HCEC 1CT (cell line): ENCODE results near the gene MYLK2.

Experiments used
- DNase-seq: peaks from one replicate; pipeline ENCODE4 v3.0.0-alpha.2; 2017

MYLK2 gene

DNA sequence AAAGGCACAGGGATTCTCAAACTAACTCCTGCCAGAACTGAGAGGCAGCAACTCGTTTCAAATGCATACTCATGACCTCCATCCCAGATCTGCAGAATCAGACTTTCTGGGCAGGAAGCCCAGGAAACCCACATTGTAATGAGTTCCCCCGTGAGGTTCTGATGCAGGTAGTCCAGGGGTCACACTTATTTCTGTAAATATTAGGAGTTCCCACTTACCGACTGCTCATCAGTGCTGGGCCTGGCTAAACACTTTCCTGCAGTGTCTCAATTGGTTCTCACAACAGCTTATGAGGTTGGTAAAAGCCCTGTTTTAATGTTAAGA is 39.6 kb downstream of the MYLK2 start:
- no peak for DNase-seq

GRCh38 chr20:31859266-31859997 is 40.3 kb downstream of the MYLK2 start:
- DNase-seq, result no peak

GRCh38 chr20:31859998-31860380 is 40.8 kb downstream of the MYLK2 start:
- no peak for DNase-seq

- DNase-seq, result peak; percentile 29
Observed at GRCh38 chr20:31860390-31861134, 41.4 kb downstream of the MYLK2 start.

GRCh38 chr20:31861135-31861384 is 41.9 kb downstream of the MYLK2 start:
- DNase-seq, result no peak

DNA sequence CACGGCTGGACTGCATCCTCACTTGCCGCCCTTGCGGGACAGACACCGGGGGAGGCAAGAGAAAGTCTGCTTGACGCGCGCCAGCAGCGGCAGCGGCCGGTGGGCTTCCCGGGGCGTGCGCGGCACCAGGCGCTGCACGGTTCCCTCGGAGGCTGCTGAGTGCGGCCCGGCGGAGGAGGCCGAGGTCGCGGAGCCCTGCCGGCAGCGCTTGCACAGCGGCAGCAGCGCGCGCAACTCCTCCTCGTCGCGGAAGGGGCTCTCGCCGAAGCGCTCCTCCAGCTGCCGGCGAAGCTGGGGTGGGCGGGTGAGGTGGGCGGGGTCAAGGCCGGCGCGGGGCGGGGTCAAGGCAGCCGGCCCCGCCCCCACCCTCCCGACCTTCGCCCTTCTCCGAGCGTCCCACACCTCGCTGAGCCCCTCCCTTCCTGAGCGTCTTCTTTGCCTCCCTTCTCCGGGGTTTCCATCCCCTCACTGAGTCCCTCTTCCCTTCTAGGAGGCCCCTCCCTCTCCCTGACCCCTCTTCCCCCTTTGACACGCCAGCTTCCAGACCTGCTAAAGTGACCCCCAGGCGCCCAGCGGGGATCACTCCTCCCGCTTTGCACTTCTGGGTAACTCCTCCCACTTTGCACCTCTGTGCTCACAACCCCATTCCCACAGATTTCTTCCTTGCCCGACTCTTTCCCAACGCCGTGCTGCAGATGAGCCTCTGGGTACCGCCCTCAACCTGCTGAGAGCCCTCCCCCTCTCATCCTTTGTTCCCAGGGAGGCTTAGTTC is 42.4 kb downstream of the MYLK2 start:
- no peak for DNase-seq

DNA sequence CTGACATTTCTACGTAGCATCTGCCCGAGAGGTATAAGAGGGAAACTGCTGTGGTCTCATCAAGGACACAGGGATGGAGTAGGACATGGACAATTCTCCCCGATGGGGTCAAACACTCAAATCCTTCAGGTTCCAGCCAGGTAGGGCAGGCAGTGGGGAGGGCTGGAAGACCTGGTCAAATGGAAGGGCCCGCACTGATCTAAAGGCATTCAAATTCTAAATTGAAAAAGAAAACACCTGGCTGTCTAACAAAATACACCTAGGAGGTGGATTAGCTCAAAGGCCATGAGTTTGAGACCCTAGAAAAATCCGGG is 43.0 kb downstream of the MYLK2 start:
- DNase-seq, result no peak

DNA sequence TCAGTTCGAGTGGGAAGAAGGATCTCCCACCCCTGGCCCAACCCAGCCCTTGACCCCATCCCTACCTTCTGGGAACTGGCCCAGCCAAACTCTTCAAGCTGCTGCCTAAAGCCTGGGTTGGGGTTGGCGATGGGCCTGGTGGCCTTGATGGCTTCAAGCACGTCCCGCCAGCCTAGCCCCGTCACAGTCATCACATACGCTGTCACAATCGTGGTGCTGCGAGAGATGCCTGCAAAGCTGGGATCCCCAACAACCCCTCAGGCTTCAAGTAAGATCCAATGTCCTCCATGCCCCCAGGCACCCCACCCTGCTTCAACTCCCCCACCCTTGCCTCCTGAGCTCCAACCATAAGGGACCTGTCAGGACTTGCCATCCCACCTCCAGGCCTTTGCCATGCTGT is 43.4 kb downstream of the MYLK2 start:
- DNase-seq, result no peak

GRCh38 chr20:31863296-31864085 is 44.3 kb downstream of the MYLK2 start:
- no peak for DNase-seq

GRCh38 chr20:31864521-31865400 is 45.6 kb downstream of the MYLK2 start:
- no peak for DNase-seq

GRCh38 chr20:31866221-31866620 is 47.1 kb downstream of the MYLK2 start:
- DNase-seq, result no peak

DNA sequence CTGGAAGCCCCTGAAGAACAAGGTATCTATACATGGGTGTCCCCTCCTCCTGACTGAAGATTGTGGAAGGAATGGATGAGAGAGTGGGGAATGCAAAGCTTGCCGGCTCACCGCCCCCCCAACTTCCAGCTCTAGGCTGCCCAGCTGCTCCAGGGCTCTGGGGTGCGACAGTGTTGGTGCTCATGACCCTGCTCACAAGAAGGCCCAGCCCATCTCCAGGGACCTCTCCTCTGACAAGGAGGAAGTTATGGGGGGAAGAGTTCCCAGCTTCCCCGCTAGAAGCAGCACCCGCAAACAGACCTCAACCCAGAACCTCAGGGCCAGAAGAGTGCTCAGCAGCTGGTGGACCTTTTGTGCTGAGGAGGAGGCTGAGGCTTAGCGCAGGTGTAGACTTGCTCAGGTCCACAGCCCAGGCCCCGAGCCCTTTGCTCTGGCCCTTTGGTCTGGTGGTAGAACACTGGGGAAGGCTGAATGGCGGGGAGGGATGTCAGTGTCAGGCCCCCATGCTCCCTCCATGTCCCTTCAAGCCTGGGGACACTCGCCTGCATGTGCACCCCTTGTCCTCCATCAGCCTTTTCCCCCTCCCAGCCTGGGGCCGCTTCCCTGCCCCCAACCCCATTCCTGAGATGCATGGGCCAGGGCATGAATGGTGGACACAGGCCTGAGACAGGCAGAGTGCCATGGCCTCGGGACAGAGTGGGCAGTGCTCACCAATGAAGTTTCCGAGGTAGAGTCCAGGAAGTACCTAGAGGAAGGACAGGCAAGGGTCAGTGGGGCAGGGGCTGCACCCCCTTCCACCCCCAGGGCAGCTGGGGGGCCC is 49.9 kb downstream of the MYLK2 start:
- DNase-seq, result no peak

DNA sequence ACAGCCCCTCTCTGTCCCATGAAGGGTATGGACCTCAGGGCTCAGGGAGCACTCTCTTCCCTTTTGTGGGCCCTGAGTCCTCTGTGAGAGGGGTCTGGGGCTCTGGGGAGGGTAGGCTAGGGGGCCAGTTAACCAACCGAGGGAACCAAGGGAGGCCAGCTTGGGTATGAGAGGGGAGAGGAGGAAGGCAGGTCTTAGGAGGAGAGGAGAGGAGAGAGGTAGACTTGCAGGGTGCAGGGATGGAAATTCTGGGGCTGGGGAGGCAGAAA is 50.5 kb downstream of the MYLK2 start:
- no peak for DNase-seq

DNA sequence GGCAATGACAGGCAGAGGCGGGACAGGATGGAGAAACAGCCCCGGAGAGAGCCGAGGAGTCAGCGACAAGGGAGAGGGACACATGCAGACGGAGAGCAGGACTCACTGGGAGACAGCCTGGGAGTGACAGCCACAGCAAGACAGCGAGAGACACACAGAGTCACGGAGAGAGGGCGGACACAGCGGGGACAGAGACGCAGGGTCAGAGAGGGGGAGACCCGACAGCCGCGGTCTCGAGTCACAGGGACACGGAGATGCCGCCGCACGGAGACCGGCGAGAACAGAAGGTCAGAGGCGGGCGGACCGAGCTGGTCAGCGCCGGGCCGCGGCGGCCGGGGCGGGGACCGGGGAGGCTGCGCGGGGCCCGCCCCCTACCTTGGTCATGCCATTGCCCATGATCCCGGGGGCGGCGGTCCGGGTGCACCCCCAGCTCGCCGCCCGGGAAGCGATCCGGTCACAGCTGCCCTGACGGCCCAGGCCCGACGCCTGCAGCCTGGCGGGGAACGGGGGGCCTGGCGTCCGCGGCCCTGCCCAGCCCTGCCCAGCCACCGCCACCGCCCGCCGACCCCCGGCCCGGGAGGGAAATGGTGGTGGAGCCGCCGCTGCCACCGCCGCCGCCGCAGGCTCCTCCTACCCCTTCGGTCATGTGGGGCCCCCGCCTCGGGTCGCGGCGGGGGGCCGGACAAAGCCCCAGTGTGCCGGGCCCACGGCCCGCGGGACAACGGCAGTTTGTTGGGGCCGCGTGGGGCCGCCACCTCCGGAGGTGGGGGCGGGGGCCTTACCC is 51.0 kb downstream of the MYLK2 start, which contains the start of the genes DUSP15 and TTLL9:
TSS of gene DUSP15 (minus strand) at position 586 of the 784 bp plus-strand sequence. CDS start at position 396, 190 bp downstream.
TSS of gene TTLL9 (plus strand) at position 693 of the 784 bp plus-strand sequence. CDS start 493 bp downstream, outside the sequence.
- no peak for DNase-seq

DNA sequence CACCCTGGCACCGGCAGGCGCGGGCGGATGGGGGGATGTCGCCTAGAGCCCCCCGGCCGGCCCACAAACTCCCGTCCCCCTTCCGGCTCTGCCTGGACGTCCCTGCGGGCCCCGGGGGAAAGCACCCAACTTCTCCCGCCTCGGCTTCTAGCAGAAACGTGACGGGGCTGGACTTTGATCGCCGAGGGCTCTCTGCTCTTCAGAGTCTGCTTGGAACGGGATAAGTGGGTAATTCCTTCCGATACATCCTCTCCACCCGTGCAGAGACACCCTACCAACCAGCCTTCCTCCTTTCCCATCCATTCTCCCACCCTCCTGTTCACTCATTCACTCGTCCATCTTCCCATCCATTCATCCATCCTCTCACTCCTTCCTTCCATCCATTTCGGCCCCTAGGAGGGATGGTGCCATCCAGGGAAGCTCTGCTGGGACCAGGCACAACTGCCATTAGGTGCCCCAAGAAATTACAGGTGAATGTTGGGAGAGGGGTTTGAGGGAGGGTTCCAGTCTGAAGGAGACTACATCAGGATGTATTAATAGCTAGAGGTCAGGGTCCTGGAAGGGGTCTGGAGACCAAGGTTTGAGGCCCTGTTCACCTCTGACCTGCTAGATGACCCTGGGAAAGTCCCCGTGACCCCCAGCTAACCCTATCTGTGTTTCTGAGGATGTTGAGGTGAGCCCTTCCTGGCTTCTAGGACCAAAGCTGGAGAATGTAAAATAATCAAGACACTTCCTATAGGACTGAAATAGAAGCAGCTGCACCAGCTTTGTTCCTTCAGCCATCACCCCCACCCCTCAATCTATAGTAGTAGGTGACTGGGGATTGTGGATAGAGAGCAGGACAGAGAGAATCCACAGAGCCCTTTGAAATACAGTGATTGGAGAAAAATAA is 51.8 kb downstream of the MYLK2 start:
- DNase-seq, result no peak

- no peak for DNase-seq
Observed at GRCh38 chr20:31871618-31871954, 52.4 kb downstream of the MYLK2 start.

DNA sequence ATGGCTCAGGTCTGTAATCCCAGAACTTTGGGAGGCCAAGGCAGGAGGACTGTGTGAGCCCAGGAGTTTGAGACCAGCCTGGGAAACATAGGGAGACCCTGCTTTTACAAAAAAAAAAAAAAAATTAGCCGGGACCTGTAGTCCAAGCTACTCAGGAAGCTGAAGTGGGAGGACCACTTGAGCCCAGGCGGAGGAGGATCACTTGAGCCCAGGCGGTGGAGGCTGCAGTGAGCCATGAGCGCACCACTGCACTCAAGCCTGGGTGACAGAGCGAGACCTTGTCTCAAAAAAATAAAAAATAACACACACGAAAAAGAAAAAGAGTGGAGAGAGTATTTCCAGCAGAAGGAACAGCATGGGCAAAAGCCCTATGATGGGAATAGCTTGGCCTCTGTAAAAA is 53.2 kb downstream of the MYLK2 start:
- no peak for DNase-seq

- DNase-seq, result no peak
Observed at GRCh38 chr20:31875671-31876070, 56.5 kb downstream of the MYLK2 start.

DNA sequence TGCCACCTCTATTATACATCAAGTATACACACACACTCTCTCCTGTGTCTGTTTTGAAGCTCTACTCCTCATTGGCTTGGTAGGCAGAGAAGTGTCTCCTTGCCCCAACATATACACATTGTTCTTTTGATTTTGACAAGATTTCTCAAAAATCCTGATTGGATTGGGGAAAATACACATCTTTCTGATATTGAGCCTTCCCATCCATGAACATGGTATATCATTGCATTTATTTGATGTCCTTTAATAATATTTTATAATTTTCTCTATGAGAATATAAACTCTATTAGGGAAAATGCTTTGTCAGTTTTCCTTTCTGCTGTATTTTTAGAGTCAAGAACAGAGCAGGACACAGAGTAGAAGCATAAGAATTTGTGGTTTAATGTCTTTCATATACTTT is 58.5 kb downstream of the MYLK2 start:
- no peak for DNase-seq
